GM04503 (cell line): ENCODE data around the gene APAF1.

ENCODE experiments used
- DNase-seq: peaks from one replicate; pipeline ENCODE4 v3.0.0-alpha.2; 2012; ENCODE audit warnings: low read depth

APAF1 gene

GRCh38 chr12:98758331-98758730 is 113.2 kb downstream of the APAF1 start:
- DNase-seq: no peak

GRCh38 chr12:98763656-98764055 is 118.6 kb downstream of the APAF1 start:
- no peak for DNase-seq

- no peak for DNase-seq
Measured at GRCh38 chr12:98767248-98767647, 122.2 kb downstream of the APAF1 start.

GRCh38 chr12:98769068-98769467 is 124.0 kb downstream of the APAF1 start:
- DNase-seq: no peak

GRCh38 chr12:98770230-98770629 is 125.1 kb downstream of the APAF1 start:
- no peak for DNase-seq

GRCh38 chr12:98771811-98772752 is 127.0 kb downstream of the APAF1 start:
- DNase-seq: no peak

- no peak for DNase-seq
Measured at GRCh38 chr12:98772818-98773217, 127.7 kb downstream of the APAF1 start.

GRCh38 chr12:98780261-98780660 is 135.2 kb downstream of the APAF1 start:
- DNase-seq: no peak

- no peak for DNase-seq
Measured at GRCh38 chr12:98783420-98783819, 138.3 kb downstream of the APAF1 start.
